Activated naive CD4-positive, alpha-beta T cell treated with anti-CD3 and anti-CD28 coated beads, Interleukin-2, amount 50 U/mL, for 72 hours (primary cell): Measurements from ENCODE around the gene ZDHHC11. TPM values are rescaled to one million over a fixed set of nuclear protein-coding genes. Genes with fewer than 3 reads are reported as not detected.
"Not testable (repeated sequence)": the region's sequence is repeated elsewhere in the genome, so short reads cannot be mapped to it uniquely, and the experiment has no call there.

Experiments used
- ATAC-seq, 2 donors: fragments of 150-1000 bp; cut with Tn5 transposase; 2 replicates each; pipeline ENCODE4 v1.10.0; 2021; ENCODE audit warnings: mild to moderate bottlenecking in 2 of 2, moderate library complexity in 2 of 2
- DNase-seq, 2 donors: peaks; one replicate each; pipeline ENCODE4 v3.0.0; 2021 to 2022; ENCODE audit warnings: low spot score in 2 of 2
- H3K27ac Mint-ChIP-seq, 2 donors: one replicate each; pipeline ENCODE4 v1.8.0; 2022; ENCODE audit warnings: mild to moderate bottlenecking in 2 of 2, mixed read lengths in 2 of 2
- H3K36me3 Mint-ChIP-seq, 2 donors: one replicate each; pipeline ENCODE4 v1.8.0; 2022; ENCODE audit warnings: mixed read lengths in 2 of 2
- H3K9me3 Mint-ChIP-seq, 2 donors: one replicate each; pipeline ENCODE4 v1.8.0; 2022; ENCODE audit warnings: mixed read lengths in 2 of 2
- total RNA-seq, 2 donors: library from RNA; stranded (reverse); gene quantifications; one replicate each; pipeline ENCODE4 v1.2.3, GENCODE V29; 2022

The ZDHHC11 gene
- total RNA-seq, 2 donors from 2014 or later, result 3.4 to 19.3 TPM

DNA sequence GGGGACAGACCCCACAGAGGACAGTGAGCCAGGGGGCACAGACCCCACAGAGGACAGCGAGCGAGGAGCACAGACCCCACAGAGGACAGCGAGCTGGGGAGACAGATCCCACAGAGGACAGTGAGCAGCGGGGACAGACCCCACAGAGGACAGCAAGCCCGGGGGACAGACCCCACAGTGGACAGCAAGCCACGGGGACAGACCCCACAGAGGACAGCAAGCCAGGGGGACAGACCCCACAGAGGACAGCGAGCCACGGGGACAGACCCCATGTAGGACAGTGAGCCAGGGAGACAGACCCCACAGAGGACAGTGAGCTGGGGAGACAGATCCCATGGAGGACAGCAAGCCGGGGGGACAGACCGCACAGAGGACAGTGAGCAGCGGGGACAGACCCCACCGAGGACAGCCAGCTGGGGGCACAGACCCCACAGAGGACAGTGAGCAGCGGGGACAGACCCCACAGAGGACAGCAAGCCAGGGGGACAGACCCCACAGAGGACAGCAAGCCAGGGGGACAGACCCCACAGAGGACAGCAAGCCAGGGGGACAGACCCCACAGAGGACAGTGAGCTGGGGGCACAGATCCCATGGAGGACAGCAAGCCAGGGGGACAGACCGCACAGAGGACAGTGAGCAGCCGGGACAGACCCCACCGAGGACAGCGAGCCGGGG is 2.8 kb upstream of the ZDHHC11 start:
- not testable (repeated sequence) for H3K27ac Mint-ChIP-seq, H3K9me3 Mint-ChIP-seq, ATAC-seq, DNase-seq, H3K36me3 Mint-ChIP-seq

DNA sequence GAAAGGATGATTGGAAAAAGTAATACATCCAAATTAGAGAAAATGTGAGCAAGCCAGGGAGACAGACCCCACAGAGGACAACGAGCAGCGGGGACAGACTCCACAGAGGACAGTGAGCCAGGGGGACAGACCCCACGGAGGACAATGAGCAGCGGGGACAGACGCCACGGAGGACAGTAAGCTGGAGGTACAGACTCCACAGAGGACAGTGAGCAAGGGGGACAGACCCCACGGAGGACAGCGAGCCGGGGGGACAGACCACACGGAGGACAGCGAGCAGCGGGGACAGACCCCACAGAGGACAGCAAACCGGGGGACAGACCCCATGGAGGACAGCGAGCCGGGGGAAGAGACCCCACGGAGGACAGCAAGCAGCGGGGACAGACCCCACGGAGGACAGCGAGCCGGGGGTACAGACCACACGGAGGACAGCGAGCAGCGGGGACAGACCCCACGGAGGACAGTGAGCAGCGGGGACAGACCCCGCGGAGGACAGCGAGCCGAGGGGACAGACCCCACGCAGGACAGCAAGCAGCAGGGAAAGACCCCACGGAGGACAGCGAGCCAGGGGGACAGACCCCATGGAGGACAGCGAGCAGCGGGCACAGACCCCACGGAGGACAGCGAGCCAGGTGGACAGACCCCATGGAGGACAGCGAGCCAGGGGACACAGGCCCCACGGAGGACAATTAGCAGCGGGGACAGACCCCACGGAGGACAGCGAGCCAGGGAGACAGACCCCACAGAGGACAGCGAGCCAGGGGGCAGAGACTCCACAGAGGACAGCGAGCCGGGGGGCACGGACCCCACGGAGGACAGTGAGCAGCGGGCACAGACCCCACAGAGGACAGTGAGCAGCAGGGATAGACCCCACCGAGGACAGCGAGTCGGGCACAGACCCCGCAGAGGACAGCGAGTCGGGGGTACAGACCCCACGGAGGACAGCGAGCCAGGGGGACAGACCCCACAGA is 1.9 kb upstream of the ZDHHC11 start:
- no peaks in the 10 kb centered on the region for H3K9me3 Mint-ChIP-seq
- DNase-seq (no peak), ATAC-seq (no peak)
- no peaks in the 10 kb centered on the region for H3K36me3 Mint-ChIP-seq
- H3K27ac Mint-ChIP-seq, result no peak overlapping the region

DNA sequence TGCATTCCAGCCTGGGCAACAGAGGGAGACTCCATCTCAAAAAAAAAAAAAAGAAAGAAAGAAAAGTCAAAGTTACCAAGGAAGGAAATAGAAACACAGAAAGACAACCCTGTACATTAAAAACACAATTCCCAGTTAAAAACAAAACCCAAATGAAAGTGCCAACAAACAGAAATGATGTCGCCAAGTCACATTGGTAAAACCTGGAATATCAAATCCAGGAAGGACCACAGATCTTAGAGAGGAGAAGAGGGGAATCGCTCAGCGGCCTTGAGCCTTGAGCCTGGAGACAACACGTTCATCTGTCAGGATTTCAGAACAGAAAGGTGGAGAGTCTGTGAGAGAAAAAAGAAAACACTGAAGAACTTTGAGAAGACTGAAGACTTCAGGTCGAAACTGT is 1.2 kb upstream of the ZDHHC11 start:
- no peaks in the 10 kb centered on the region for H3K36me3 Mint-ChIP-seq
- DNase-seq, result no peak
- H3K27ac Mint-ChIP-seq, result no peak overlapping the region

DNA sequence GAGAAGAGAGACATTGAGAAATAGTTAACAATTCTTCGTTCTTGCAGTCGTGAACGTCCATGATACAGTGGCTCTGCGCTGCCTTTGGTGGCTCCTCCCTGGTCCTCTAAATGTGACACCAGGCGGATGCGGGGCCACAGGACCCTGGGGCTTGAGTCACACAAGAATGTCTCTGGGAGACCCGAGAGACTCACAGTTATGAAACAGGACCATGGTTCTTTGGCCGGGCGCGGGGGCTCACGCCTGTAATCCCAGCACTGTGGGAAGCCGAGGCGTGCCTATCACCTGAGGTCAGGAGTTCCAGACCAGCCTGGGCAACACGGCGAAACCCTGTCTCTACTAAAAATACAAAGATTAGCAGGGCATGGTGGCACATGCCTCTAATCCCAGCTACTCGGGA is 767 bp upstream of the ZDHHC11 start:
- Mint-ChIP-seq H3K9me3 (no peaks in the 10 kb centered on the region), H3K36me3 (no peaks in the 10 kb centered on the region), H3K27ac (no peak overlapping the region)
- DNase-seq (no peak), ATAC-seq (no peak)

More for the DNA sequence above, 1.2 kb upstream of the ZDHHC11 start:
- no peak for ATAC-seq
- H3K9me3 Mint-ChIP-seq, result no peaks in the 10 kb centered on the region

DNA sequence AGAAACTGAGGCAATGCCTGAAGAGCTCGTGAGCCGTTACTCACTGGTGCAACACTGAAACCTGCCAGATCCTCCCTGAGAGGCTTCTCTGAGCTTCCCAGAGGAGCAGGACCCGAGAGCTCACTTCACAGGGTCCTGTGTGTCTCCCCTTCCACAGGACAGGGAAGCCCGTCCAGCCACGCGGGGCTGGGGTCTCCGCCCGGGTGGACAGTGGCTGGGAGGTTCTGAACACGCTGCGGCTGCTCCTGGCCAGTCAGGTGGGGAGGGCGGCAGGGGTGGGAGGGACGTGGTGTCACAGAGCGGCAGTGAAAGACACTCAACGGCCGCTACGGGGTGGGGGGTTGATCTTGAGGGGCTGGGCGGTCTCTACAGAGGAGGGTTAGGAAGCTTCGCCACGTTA is 290 bp upstream of the ZDHHC11 start:
- no peak overlapping the region for H3K27ac Mint-ChIP-seq
- ATAC-seq, result no peak
- no peaks in the 10 kb centered on the region for H3K36me3 Mint-ChIP-seq
- no peaks in the 10 kb centered on the region for H3K9me3 Mint-ChIP-seq
- no peak for DNase-seq

DNA sequence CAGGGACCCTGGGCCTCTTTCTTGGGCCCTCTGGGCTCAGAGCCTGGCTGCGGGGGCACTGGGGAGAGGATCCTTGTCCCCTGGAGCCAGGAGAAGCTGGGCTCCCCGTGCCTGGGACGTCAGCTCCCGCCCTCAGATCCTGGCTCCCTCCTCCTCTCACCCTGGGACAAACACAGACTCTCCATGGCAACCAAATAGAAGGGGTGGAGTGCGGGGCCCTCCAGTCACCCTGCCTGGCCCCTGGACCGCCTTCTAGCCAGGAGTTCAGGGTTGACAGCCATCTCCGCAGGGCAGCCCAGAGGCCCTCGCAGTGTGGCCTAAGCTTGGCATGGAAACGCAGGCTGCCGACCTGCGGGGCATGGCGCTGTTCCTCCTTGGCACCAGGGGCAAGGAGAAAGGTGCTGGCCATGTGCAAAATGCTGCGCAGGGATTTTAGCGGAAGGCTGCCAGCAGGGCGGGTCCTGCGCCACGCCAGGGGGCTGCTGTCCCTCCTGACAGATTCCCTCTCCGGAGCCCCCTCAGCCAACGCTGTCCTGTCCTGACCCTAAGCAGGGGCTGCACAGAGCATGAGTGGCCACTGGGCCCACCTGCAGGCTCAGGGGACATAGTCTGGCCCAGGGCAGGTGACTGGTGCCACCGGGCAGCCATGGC is 1.0 kb downstream of the ZDHHC11 start:
- DNase-seq (no peak), ATAC-seq (no peak)
- Mint-ChIP-seq H3K36me3 (no peaks in the 10 kb centered on the region), H3K9me3 (no peaks in the 10 kb centered on the region), H3K27ac (no peak overlapping the region)

DNA sequence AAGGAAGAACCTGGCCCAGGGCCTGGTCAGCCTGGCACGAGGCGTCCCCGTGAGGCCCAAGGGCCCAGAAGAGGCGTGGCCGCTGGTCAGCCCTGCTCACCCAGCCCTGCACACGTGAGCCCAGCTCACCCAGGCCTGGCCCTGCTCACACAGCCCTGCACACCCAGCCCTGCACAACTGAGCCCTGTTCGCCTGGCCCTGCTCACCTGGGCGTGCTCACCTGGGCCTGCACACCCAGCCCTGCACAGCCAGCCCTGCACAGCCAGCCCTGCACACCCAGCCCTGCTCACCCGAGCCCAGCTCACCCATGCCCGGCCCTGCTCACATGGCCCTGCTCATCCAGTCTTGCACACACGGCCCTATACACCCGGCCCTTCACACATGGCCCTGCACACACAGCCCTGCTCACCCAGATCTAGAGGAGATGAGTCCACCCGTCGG is 2.1 kb downstream of the ZDHHC11 start:
- ATAC-seq, result no peak
- no peaks in the 10 kb centered on the region for H3K9me3 Mint-ChIP-seq
- H3K27ac Mint-ChIP-seq, result no peak overlapping the region
- H3K36me3 Mint-ChIP-seq, result no peaks in the 10 kb centered on the region
- DNase-seq, result no peak

DNA sequence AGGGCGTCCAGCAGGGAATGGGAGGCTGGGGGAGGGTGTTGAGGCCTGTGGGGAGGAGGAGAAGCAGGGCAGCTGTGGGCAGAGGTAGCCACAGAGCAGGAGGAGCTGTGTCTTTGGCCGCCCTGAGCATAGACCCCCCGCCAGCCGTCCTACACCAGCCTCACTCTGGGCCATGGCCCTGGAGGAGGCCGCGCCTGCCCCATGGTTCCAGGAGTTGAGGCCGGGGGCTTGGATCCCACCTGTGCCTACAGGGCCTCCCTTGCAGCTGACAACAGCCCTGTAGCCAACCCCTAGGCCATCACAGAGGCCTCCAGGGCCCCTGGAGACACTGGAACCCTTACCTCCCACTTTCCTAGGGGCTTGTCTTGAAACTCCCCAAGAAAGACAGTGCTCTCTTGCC is 3.0 kb downstream of the ZDHHC11 start:
- not testable (repeated sequence) for ATAC-seq, H3K27ac Mint-ChIP-seq, H3K9me3 Mint-ChIP-seq, H3K36me3 Mint-ChIP-seq, DNase-seq

DNA sequence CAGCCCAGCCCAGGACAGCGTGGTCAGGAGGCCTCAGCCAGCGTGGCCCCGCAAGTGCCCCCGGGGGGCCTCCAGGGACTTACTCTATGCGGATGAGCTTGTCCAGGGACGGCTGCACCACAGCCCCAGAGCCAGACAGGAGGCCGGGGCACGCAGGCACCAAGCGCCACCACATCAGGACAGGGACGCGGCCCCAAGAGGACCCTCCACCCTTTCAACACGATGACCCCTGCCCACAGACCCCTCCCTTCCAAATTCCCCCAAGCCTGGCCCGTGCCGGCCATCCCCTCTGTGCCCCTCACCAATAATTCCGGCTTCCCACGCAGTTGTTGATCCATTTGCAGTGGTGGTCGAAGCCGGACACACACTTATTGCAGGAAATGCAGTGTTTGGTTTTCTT is 3.6 kb downstream of the ZDHHC11 start:
- not testable (repeated sequence) for DNase-seq, H3K9me3 Mint-ChIP-seq, ATAC-seq, H3K27ac Mint-ChIP-seq, H3K36me3 Mint-ChIP-seq

DNA sequence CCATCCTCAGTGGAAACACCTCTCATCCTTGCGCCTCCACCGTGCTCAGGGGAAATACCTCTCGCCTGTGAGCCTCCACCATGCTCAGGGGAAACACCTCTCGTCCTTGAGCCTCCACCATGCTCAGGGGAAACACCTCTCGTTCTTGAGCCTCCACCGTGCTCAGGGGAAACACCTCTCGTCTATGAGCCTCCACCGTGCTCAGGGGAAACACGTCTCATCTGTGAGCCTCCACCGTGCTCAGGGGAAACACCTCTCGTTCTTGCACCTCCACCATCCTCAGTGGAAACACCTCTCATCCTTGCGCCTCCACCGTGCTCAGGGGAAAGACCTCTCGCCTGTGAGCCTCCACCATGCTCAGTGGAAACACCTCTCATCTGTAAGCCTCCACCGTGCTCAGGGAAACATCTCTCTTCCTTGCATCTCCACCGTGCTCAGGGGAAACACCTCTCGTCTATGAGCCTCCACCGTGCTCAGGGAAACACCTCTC is 4.1 kb downstream of the ZDHHC11 start:
- DNase-seq (peak in 1 of 2 donors; percentile 74), ATAC-seq (peak; percentile 27 to 79)
- H3K27ac Mint-ChIP-seq, result peak overlapping the region in 1 of 2 donors; percentile 78
- H3K36me3 Mint-ChIP-seq, H3K9me3 Mint-ChIP-seq: not testable (repeated sequence)

DNA sequence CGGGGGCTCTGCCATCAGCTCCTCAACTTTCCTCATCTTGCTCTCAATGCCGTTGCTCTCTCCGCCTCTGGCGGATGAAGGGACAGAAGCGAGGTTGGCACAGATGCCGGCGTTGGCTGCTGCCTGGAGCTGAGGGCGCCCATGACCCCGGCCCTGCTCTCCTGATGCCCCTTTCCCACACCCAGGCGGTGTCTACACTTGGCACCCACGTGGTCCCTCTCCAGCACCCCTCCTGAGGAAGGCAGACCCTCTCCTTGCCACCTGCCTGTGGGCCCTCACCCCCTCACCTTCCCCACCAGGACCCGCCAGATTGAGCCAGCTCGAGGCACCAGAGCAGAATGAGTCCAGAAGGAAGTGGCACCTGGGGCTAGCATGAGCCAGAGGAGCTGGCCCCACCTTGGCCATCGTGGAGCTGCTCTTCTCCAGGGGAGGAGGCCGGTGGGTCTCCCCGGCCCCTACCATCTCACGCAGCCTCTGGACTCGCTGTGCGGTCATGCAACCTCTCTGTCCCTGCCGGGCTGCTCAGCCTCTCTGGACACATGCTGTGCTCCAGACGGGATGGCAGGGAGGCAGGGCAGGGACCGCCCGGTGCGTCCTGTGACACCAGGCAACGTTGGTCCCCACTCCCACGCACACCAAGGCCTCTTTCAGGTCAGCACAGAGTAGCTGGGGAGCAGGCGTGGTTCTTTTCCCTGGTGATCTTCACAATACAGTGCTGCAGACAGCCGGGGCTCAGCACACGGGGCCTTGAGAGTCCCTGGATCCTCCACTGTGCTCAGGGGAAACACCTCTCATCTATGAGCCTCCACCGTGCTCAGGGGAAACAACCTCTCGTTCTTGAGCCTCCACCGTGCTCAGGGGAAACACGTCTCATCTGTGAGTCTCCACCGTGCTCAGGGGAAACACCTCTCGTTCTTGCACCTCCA is 4.8 kb downstream of the ZDHHC11 start:
- peak; percentile 25 to 78 for ATAC-seq
- H3K9me3 Mint-ChIP-seq, DNase-seq, H3K36me3 Mint-ChIP-seq: not testable (repeated sequence)
- peak overlapping the region in 1 of 2 donors; percentile 78 for H3K27ac Mint-ChIP-seq

DNA sequence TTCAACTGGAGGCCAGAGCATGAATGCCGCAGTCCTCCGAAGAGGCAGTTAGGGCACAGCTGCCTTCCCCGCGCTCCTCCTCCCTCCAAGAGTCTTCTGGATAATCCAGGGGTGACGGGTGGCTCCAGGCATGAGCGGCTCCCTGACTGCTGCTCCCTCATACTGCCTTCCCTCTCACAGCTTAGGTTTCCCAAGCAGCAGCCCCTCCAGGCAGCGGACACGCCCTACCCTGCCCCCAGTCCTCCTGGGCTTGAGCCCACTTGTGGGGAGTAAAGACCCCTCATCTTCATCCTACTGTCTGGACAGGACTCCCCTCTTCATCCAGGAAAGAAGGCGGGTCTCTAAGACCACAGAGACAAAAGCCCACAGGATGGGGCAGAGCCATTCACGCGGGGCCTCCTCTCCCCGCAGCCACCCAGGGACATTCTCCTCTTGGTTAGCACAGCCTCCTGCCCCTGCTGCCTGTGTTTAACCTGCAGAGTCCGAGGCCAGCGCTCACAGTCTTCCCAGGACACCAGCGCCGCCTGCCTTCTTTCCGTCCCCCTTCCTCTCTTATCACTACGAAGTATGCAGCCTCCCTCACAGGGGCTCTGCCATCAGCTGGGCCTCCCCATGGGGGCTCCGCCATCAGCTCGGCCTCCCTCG is 5.6 kb downstream of the ZDHHC11 start:
- not testable (repeated sequence) for H3K9me3 Mint-ChIP-seq, ATAC-seq, DNase-seq, H3K36me3 Mint-ChIP-seq
- peak overlapping the region in 1 of 2 donors; percentile 39 for H3K27ac Mint-ChIP-seq

DNA sequence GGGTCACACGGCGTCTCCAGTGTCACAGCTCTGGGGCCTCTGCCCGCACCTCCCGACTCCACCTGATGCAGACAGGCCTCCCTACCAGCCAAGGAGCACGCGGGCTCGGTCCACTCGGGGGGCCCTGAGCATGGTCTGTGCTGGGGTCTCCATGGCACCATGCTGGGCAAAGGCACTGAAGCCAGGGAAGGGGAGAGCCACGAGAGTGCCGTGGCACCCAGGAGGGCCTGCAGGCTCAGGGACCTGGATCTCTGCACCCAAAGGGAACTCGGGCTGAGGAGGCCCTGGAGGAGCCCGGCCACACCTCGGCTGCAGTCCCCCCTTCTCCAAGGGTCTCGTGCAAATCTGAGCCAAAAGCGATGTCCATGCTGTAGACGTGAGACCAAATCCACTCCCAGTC is 6.4 kb downstream of the ZDHHC11 start:
- DNase-seq, H3K9me3 Mint-ChIP-seq: not testable (repeated sequence)

DNA sequence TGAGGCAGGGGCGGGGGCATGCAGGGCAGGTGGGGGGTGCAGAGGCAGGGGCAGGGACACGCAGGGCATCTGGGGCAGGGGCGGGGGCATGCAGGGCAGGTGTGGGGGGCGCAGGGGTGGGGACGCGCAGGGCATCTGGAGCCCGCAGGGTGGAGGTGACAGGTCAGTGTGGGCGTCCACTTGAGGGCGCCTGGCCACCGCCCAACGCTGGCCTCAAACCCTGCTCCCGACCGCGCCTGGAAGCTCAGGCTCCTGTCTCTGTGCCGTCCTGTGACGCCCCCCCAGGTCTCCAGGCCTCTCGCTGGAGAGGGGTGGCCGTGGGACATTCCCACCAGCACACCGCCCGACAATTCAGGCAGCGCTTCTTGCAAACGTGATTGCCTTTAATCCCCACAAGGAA is 6.9 kb downstream of the ZDHHC11 start:
- DNase-seq, result peak in 1 of 2 donors; percentile 41
- H3K36me3 Mint-ChIP-seq, H3K9me3 Mint-ChIP-seq, ATAC-seq, H3K27ac Mint-ChIP-seq: not testable (repeated sequence)

More for the DNA sequence above, 6.4 kb downstream of the ZDHHC11 start:
- ATAC-seq, H3K36me3 Mint-ChIP-seq, H3K27ac Mint-ChIP-seq: not testable (repeated sequence)

DNA sequence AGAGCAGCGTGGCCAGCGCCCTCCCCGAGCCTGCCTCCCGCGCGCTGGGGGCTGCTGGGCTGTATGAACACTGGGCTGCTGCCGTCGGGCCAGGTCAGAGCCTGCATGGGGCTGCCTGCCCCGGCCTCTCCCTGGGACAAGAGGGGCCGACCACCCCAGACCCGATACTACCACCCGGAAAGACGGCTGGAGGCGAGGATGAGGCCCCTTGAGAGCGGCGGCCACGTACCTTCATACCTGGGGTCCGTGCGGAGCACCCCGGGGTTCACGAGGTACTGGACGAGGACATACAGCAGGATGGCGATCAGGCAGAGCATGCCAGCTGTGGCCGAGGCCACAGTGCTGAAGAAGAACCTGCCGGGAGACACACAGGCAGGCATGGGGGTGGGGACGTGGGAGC is 7.4 kb downstream of the ZDHHC11 start:
- H3K9me3 Mint-ChIP-seq, ATAC-seq, DNase-seq, H3K36me3 Mint-ChIP-seq, H3K27ac Mint-ChIP-seq: not testable (repeated sequence)
